A549 (cell line): ENCODE data around the gene MAPKAP1. TPM values are rescaled to one million over a fixed set of nuclear protein-coding genes. Genes with fewer than 3 reads are reported as not detected.

Experiments
- ATAC-seq, 2 experiments: fragments of 200-7000 bp in 1 of 2; fragments of >200 bp in 1 of 2; cut with Nextera tagmentation in 1 of 2; cut with Tn5 transposase in 1 of 2; 3 replicates each; pipeline versions ENCODE4 v1.8.0 to v1.9.1; 2018 to 2020; ENCODE audit warnings: mild to moderate bottlenecking in 1 of 2, moderate library complexity in 1 of 2
- CTCF ChIA-PET: fragments of 300-600 bp; sonication (Branson Sonifier 250); formaldehyde crosslinking; extraction: SDS; loops from one replicate; lab custom pipeline; 2021; ENCODE audit warnings: antibody characterized with exemption, inconsistent platforms; lab: Yijun Ruan, JAX
- POLR2A ChIA-PET: fragments of 350-600 bp; formaldehyde crosslinking; extraction: SDS; loops from one replicate; lab custom pipeline; 2021; ENCODE audit warnings: antibody characterized with exemption, inconsistent platforms; lab: Yijun Ruan, JAX
- DNase-seq, 2 experiments: peaks; one replicate each; pipeline versions ENCODE4 v3.0.0 to v3.0.0-alpha.2; 2011 to 2016; ENCODE audit warnings: low read depth in 1 of 2, low spot score in 1 of 2
- FAIRE-seq: peaks from 2 replicates; lab custom pipeline; 2011; peaks lifted over from hg19 to GRCh38; lab: Jason Lieb, UNC
- H3K27ac ChIP-seq, 2 experiments: fragments of >200 bp; sonication (Bioruptor Twin); formaldehyde crosslinking; 3 replicates each; pipeline ENCODE4 v1.5.1; 2016 to 2017
- H3K4me1 ChIP-seq: fragments of >200 bp; sonication (Bioruptor Twin); formaldehyde crosslinking; 3 replicates; pipeline ENCODE4 v1.6.1; 2016
- H3K4me2 ChIP-seq: fragments of >200 bp; sonication (Bioruptor Twin); formaldehyde crosslinking; 3 replicates; pipeline ENCODE4 v1.6.1; 2016
- H3K4me3 ChIP-seq: fragments of >200 bp; sonication (Bioruptor Twin); formaldehyde crosslinking; 3 replicates; pipeline ENCODE4 v1.5.1; 2016
- H3K9me3 ChIP-seq: fragments of >200 bp; sonication (Bioruptor Twin); formaldehyde crosslinking; 3 replicates; pipeline ENCODE4 v1.6.1; 2016
- BHLHE40 ChIP-seq: IDR thresholded peaks from 2 replicates; pipeline ENCODE4 v1.6.1; 2012; ENCODE audit warnings: low read depth, low read length, inconsistent platforms
- CBX8 ChIP-seq: fragments of 200-600 bp; sonication (generic); IDR thresholded peaks from 2 replicates; pipeline ENCODE4 v1.6.1; 2016
- CHD4 ChIP-seq: fragments of 200-600 bp; sonication (generic); IDR thresholded peaks from 2 replicates; pipeline ENCODE4 v1.6.1; 2016; ENCODE audit warnings: antibody characterized with exemption, mild to moderate bottlenecking, borderline replicate concordance
- EHMT2 ChIP-seq: fragments of 200-600 bp; sonication (generic); IDR thresholded peaks from 2 replicates; pipeline ENCODE4 v1.6.1; 2016; ENCODE audit warnings: antibody characterized with exemption, low read depth, mild to moderate bottlenecking, moderate library complexity
- EP300 ChIP-seq, 2 experiments: fragments of >200 bp; sonication (Bioruptor Twin); formaldehyde crosslinking; IDR thresholded peaks; 2 replicates in 1 of 2; 3 replicates in 1 of 2; pipeline ENCODE4 v1.6.1; 2016 to 2017
- FOSB ChIP-seq: fragments of 250-450 bp; sonication (Bioruptor Pico); IDR thresholded peaks from 2 replicates; pipeline ENCODE4 v1.5.0; 2020; ENCODE audit warnings: mild to moderate bottlenecking, moderate library complexity
- FOSL2 ChIP-seq, 2 experiments: fragments of 450-650 bp in 1 of 2; fragments of >200 bp in 1 of 2; sonication (Bioruptor Twin) in 1 of 2; formaldehyde crosslinking; IDR thresholded peaks; 2 replicates each; pipeline versions ENCODE4 v1.5.0 to v1.6.1; 2016 to 2020; ENCODE audit warnings: mild to moderate bottlenecking in 1 of 2, moderate library complexity in 1 of 2
- GATA3 ChIP-seq: IDR thresholded peaks from 2 replicates; pipeline ENCODE4 v1.6.1; 2012; ENCODE audit warnings: borderline replicate concordance
- HOXA7 ChIP-seq: fragments of 250-450 bp; sonication (Bioruptor Pico); IDR thresholded peaks from 2 replicates; pipeline ENCODE4 v1.5.0; 2020; ENCODE audit warnings: mild to moderate bottlenecking, moderate library complexity
- HOXB5 ChIP-seq: fragments of 250-450 bp; sonication (Bioruptor Pico); IDR thresholded peaks from 2 replicates; pipeline ENCODE4 v1.5.0; 2020; ENCODE audit warnings: mild to moderate bottlenecking, moderate library complexity
- JUN ChIP-seq, 2 experiments: fragments of >200 bp; sonication (Bioruptor Twin); formaldehyde crosslinking; IDR thresholded peaks; 2 replicates in 1 of 2; 3 replicates in 1 of 2; pipeline ENCODE4 v1.6.1; 2016 to 2017
- MAFK ChIP-seq: fragments of 450-650 bp; IDR thresholded peaks from 2 replicates; pipeline ENCODE4 v1.6.1; 2014; ENCODE audit not compliant: partially characterized antibody
- MAZ ChIP-seq: fragments of 150-350 bp; IDR thresholded peaks from 2 replicates; pipeline ENCODE4 v1.6.1; 2014; ENCODE audit warnings: antibody characterized with exemption, low read depth, low read length, borderline replicate concordance
- NFE2L2 ChIP-seq: fragments of 150-350 bp; conservative IDR thresholded peaks from 2 replicates; pipeline ENCODE4 v1.6.1; 2014; ENCODE audit warnings: low read length
- POLR2A ChIP-seq: IDR thresholded peaks from 2 replicates; pipeline ENCODE4 v1.6.1; 2012; ENCODE audit warnings: mild to moderate bottlenecking, low read length
- POLR2AphosphoS2 ChIP-seq: conservative IDR thresholded peaks from 2 replicates; pipeline ENCODE4 v1.6.1; 2012; ENCODE audit warnings: low read length, improper control_type of control experiment, inconsistent platforms
- RAD21 ChIP-seq, 2 experiments: fragments of >200 bp in 1 of 2; sonication (Bioruptor Twin) in 1 of 2; formaldehyde crosslinking in 1 of 2; IDR thresholded peaks in 1 of 2; conservative IDR thresholded peaks in 1 of 2; 2 replicates in 1 of 2; 3 replicates in 1 of 2; pipeline ENCODE4 v1.6.1; 2012 to 2018; ENCODE audit warnings: inconsistent platforms in 1 of 2
- RARB ChIP-seq: fragments of 250-450 bp; sonication (Bioruptor Pico); IDR thresholded peaks from 2 replicates; pipeline ENCODE4 v1.8.0; 2021; ENCODE audit warnings: mild to moderate bottlenecking, moderate library complexity
- ZFP36 ChIP-seq: fragments of 450-650 bp; IDR thresholded peaks from 2 replicates; pipeline ENCODE4 v1.6.1; 2014; ENCODE audit warnings: borderline replicate concordance; ENCODE audit not compliant: partially characterized antibody
- ZNF302 ChIP-seq: fragments of 250-450 bp; sonication (Bioruptor Pico); IDR thresholded peaks from 2 replicates; pipeline ENCODE4 v1.9.0; 2021; ENCODE audit warnings: inconsistent platforms, mild to moderate bottlenecking, moderate library complexity
- WGBS: methylation state at CpG from one replicate; pipeline ENCODE4 v1.1.6; 2017; ENCODE audit errors: missing lambda C conversion rate; 5-methylcytosine and 5-hydroxymethylcytosine counted together
- polyA plus RNA-seq, 4 experiments: library from polyadenylated mRNA; depleted of rRNA in 3 of 4; stranded (reverse); fragments of >200 nt; fragmentation: RNase III in 1 of 4; extraction: RNeasy Plus Mini Kit Qiagen cat#74134 plus additional on column Dnase treatment in 1 of 4; gene quantifications; 2 replicates in 3 of 4; 3 replicates in 1 of 4; pipeline ENCODE4 v1.2.3, GENCODE V29; 2011 to 2017
- TF ChIP-seq, protein P1 (sequence below): fragments of 150-350 bp; IDR thresholded peaks from 2 replicates; pipeline ENCODE4 v1.6.1; 2014; ENCODE audit warnings: low read depth, mild to moderate bottlenecking, low read length
- TF ChIP-seq, protein P2 (sequence below): fragments of >200 bp; sonication (Bioruptor Twin); formaldehyde crosslinking; IDR thresholded peaks from 3 replicates; pipeline ENCODE4 v1.5.1; 2016
- TF ChIP-seq, protein P3 (sequence below): IDR thresholded peaks from 2 replicates; pipeline ENCODE4 v1.6.1; 2012; ENCODE audit warnings: low read depth, borderline replicate concordance
- TF ChIP-seq, protein P4 (sequence below): IDR thresholded peaks from 2 replicates; pipeline ENCODE4 v1.6.1; 2012
- TF ChIP-seq, protein P5 (sequence below): fragments of 450-650 bp; IDR thresholded peaks from 2 replicates; pipeline ENCODE4 v1.6.1; 2014; ENCODE audit warnings: antibody characterized with exemption

The MAPKAP1 gene
- polyA plus RNA-seq, 2 of the 4 experiments (the other 2 are of a cell fraction) = 49.9 to 119 TPM

DNA sequence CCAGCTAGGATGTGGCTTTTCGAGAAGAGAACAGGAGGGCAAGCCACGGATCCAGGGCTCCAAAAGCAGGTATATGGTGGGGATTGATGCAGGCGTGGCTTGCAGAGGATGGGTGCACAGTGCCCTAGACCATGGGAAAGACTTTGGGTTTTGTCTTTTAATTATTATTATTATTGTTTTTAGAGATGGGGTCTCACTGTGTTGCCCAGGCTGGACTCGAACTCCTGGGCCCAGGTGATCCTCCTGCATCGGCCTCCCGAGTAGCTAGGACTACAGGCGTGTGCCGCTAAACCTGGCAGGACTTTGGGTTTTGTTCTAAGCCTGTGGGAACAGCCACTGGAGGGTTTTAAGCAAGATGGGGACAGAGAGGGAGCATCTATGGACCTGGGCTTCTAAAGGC, 293.4 kb downstream of the MAPKAP1 start:
- Histone ChIP-seq H3K27ac (no peak overlapping the region), H3K4me2 (no peak overlapping the region), H3K9me3 (no peaks in the 10 kb centered on the region), H3K4me3 (no peak overlapping the region), H3K4me1 (no peaks in the 10 kb centered on the region)
- CTCF ChIA-PET = interaction anchor here (0.7 to 1.8 kb wide), 5 partner anchors 13 to 985 kb away, joined by 3 to 6 read pairs (median 3); no protein-coding TSS in a partner anchor
- ATAC-seq (no peak), FAIRE-seq (no peak), DNase-seq (no peak)
- WGBS = 78% methylated on average over 8 of the region's 8 CpGs
- TF ChIP-seq, protein P1, sequence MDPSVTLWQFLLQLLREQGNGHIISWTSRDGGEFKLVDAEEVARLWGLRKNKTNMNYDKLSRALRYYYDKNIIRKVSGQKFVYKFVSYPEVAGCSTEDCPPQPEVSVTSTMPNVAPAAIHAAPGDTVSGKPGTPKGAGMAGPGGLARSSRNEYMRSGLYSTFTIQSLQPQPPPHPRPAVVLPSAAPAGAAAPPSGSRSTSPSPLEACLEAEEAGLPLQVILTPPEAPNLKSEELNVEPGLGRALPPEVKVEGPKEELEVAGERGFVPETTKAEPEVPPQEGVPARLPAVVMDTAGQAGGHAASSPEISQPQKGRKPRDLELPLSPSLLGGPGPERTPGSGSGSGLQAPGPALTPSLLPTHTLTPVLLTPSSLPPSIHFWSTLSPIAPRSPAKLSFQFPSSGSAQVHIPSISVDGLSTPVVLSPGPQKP = no peak
- no peak for TF ChIP-seq CHD4
- TF ChIP-seq, all 56 proteins: peak for 0
- POLR2A ChIA-PET = no interaction called here

DNA sequence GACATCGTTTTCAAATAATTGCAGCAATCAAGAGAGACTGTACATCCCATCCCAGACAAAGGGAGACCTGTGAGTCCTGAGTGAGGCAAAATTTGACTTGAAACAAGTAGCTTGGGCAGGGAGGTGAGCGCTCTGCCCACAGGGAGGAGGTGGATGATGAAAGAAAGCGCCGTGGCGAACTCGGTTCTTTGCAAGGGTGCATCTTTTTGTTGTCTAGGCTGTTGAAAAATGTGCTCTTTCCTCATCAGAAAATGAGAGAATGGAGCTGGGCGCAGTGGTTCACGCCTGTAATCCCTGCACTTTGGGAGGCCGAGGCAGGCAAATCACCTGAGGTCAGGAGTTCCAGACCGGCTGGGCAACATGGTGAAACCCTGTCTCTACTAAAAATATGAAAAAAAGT, 294.8 kb downstream of the MAPKAP1 start:
- FAIRE-seq (no peak), ATAC-seq (no peak)
- CTCF ChIA-PET = interaction anchor here (0.7 to 1.8 kb wide), 3 partner anchors 14 to 1079 kb away, joined by 3 to 6 read pairs (median 4); no protein-coding TSS in a partner anchor
- H3K4me2 ChIP-seq = no peak overlapping the region
- POLR2A ChIA-PET = no interaction called here
- H3K4me1 ChIP-seq = 0 out of 3 replicates have a peak, but pooled peaks cover 4% of the 10 kb centered on the region
- no peak overlapping the region for H3K4me3 ChIP-seq
- TF ChIP-seq BHLHE40 = no peak
- no peak for TF ChIP-seq CBX8
- no peak for TF ChIP-seq GATA3
- TF ChIP-seq FOSB (CRISPR knock-in tag) = no peak
- TF ChIP-seq, all 56 proteins: peak for 0
- Histone ChIP-seq H3K27ac (no peak overlapping the region), H3K9me3 (no peaks in the 10 kb centered on the region)
- no peak for DNase-seq
- 75% methylated on average over 10 of the region's 10 CpGs for whole genome bisulfite sequencing

DNA sequence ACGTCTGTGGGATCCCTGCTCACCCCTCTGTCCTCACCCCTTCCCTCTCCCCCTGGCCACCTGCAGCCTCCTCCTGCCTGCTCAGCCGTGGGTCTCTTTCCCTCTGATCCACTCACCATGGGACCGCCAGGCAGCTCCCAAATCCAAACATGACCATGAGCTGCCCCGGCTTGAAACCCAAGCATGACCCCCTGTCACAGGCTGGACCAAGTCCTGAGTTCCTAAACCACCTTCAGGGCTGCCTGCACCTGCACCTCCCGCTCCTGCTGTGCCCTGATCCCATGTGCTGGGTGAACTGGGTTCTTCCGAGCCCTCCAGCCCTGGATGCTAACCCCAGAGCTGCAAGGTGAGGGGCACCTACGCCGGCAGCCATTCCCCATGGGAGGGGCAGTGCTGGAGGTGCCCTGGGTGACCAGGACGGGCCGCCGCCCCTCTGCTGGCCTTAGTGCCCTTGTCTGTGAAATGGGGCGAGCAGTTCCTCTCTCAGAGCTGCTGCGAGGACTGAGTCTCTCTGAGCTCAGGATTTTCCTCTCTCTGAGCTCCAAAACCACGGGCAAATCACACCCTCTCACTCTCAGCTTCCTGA, 295.7 kb downstream of the MAPKAP1 start:
- WGBS = 73% methylated on average over 13 of the region's 14 CpGs
- no peak for ATAC-seq
- H3K4me2 ChIP-seq = no peak overlapping the region

DNA sequence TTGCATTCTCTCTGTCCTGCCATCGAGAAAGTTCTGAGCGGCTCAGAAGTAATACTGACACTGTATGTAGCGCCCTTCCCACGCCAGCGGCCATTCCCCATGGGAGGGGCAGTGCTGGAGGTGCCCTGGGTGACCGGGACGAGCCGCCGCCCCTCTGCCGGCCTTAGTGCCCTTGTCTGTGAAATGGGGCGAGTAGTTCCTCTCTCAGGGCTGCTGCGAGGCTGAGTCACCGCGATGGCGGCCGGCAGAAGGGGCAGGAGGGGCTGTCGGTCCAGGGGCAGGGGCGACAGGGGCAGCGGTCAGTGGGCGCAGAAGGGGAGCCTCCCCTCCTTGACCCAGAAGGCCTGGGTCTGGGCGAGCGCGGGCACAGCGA, 296.5 kb downstream of the MAPKAP1 start:
- no peak for ATAC-seq
- no peak for DNase-seq
- Histone ChIP-seq H3K27ac (no peak overlapping the region), H3K9me3 (no peaks in the 10 kb centered on the region), H3K4me3 (no peak overlapping the region), H3K4me1 (0 out of 3 replicates have a peak, but pooled peaks cover 4% of the 10 kb centered on the region), H3K4me2 (no peak overlapping the region)
- no peak for TF ChIP-seq ZNF302
- TF ChIP-seq RARB (CRISPR knock-in tag) = no peak
- TF ChIP-seq, protein P2, sequence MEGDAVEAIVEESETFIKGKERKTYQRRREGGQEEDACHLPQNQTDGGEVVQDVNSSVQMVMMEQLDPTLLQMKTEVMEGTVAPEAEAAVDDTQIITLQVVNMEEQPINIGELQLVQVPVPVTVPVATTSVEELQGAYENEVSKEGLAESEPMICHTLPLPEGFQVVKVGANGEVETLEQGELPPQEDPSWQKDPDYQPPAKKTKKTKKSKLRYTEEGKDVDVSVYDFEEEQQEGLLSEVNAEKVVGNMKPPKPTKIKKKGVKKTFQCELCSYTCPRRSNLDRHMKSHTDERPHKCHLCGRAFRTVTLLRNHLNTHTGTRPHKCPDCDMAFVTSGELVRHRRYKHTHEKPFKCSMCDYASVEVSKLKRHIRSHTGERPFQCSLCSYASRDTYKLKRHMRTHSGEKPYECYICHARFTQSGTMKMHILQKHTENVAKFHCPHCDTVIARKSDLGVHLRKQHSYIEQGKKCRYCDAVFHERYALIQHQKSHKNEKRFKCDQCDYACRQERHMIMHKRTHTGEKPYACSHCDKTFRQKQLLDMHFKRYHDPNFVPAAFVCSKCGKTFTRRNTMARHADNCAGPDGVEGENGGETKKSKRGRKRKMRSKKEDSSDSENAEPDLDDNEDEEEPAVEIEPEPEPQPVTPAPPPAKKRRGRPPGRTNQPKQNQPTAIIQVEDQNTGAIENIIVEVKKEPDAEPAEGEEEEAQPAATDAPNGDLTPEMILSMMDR = no peak
- TF ChIP-seq CHD4 = no peak
- TF ChIP-seq MAFK = no peak
- TF ChIP-seq EP300 (IDR thresholded peaks at IDR 0.05) = no peak
- TF ChIP-seq POLR2AphosphoS2 = no peak
- no peak for TF ChIP-seq HOXB5 (CRISPR knock-in tag)
- no peak for TF ChIP-seq ZFP36
- TF ChIP-seq FOSL2 (IDR thresholded peaks at IDR 0.05) = no peak
- TF ChIP-seq FOSL2 (CRISPR knock-in tag; IDR thresholded peaks at IDR 0.05) = no peak
- TF ChIP-seq, protein P3, sequence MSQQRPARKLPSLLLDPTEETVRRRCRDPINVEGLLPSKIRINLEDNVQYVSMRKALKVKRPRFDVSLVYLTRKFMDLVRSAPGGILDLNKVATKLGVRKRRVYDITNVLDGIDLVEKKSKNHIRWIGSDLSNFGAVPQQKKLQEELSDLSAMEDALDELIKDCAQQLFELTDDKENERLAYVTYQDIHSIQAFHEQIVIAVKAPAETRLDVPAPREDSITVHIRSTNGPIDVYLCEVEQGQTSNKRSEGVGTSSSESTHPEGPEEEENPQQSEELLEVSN = no peak
- no peak for TF ChIP-seq HOXA7 (CRISPR knock-in tag)
- TF ChIP-seq RAD21 (conservative IDR thresholded peaks at IDR 0.05 in 1 of 2, IDR thresholded peaks at IDR 0.05 in 1 of 2) = no peak
- no peak for TF ChIP-seq MAZ
- WGBS = 93% methylated on average over 8 of the region's 24 CpGs
- FAIRE-seq = no peak
- ChIA-PET CTCF (interaction anchor here (1.7 kb wide), 1 partner anchor 1081 kb away, joined by 4 read pairs; no protein-coding TSS in a partner anchor), POLR2A (no interaction called here)

More for the DNA sequence above, 295.7 kb downstream of the MAPKAP1 start:
- TF ChIP-seq NFE2L2 (no peak), HOXA7 (CRISPR knock-in tag) (no peak), POLR2A (no peak), JUN (IDR thresholded peaks at IDR 0.05) (no peak), ZNF302 (no peak), EHMT2 (no peak)
- TF ChIP-seq, protein P4, sequence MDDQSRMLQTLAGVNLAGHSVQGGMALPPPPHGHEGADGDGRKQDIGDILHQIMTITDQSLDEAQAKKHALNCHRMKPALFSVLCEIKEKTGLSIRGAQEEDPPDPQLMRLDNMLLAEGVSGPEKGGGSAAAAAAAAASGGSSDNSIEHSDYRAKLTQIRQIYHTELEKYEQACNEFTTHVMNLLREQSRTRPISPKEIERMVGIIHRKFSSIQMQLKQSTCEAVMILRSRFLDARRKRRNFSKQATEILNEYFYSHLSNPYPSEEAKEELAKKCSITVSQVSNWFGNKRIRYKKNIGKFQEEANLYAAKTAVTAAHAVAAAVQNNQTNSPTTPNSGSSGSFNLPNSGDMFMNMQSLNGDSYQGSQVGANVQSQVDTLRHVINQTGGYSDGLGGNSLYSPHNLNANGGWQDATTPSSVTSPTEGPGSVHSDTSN = no peak
- TF ChIP-seq, protein P5, sequence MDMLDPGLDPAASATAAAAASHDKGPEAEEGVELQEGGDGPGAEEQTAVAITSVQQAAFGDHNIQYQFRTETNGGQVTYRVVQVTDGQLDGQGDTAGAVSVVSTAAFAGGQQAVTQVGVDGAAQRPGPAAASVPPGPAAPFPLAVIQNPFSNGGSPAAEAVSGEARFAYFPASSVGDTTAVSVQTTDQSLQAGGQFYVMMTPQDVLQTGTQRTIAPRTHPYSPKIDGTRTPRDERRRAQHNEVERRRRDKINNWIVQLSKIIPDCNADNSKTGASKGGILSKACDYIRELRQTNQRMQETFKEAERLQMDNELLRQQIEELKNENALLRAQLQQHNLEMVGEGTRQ = no peak
- no peak overlapping the region for H3K4me3 ChIP-seq
- H3K9me3 ChIP-seq = no peaks in the 10 kb centered on the region
- FAIRE-seq (no peak), DNase-seq (no peak)
- no peak overlapping the region for H3K27ac ChIP-seq
- ChIA-PET POLR2A (no interaction called here), CTCF (interaction anchor here (0.6 to 1.7 kb wide), 4 partner anchors 131 to 1080 kb away, joined by 3 to 4 read pairs (median 4); no protein-coding TSS in a partner anchor)
- 0 out of 3 replicates have a peak, but pooled peaks cover 4% of the 10 kb centered on the region for H3K4me1 ChIP-seq
